AG10803 (cell line): ENCODE data around the gene FAM222B.

Source experiments
- DNase-seq: peaks from one replicate; pipeline ENCODE4 v3.0.0; 2010; ENCODE audit warnings: low read depth
- H3K4me3 ChIP-seq: 2 replicates; pipeline ENCODE4 v1.5.1; 2011; ENCODE audit warnings: mild to moderate bottlenecking, low read length, control low read depth
- CTCF ChIP-seq: conservative IDR thresholded peaks from 2 replicates; pipeline ENCODE4 v1.5.1; 2011; ENCODE audit warnings: mild to moderate bottlenecking, low read length, control low read depth, inconsistent platforms

Gene FAM222B

GRCh38 chr17:28861393-28862203, 19.0 kb upstream of the FAM222B start:
- no peak overlapping the region for H3K4me3 ChIP-seq
- no peak for TF ChIP-seq CTCF
- DNase-seq, result no peak

DNA sequence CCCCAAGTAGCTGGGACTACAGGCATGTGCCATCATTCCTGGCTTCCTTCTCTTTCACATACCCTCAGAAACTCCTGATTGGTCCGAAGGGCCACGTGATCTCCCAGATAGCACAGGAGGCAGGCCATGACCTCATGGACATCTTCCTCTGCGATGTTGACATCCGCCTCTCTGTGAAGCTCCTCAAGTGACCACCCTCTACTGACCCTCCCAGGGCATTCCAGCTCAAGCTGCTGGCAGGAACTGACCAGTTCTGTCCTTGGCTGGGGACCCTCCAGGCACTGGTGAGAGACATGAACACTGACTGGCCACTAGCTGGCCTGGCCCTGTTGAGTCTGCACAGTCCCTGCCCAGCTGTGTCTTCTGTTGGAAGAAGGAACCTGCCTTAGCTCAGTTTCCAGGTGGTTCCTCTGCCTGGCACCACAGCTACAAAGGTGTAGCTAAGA, 17.8 kb upstream of the FAM222B start:
- no peak for DNase-seq
- no peak overlapping the region for H3K4me3 ChIP-seq
- TF ChIP-seq CTCF, result no peak

DNA sequence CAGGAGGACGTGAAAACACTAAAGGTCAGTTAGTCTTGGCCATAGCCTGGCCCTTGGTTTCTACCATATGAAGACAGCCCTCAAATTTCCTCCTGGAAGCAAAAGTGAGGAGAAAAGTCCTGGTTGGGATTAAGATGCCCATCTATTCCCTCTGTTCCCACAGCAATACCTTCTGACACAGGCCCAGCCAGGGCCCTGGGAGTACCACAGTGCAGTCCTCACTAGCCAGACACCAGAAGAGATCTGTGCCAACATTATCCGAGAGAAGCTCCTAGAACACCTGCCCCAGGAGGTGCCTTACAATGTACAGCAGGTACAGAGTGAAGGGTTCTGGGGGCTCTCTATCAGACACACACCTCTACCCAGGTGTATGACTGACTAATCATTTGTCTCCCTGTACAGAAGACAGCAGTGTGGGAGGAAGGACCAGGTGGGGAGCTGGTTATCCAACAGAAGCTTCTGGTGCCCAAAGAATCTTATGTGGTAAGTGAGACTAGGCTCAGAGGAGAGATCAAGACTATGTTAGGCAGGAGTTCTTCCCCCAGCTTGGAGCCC, 16.3 kb upstream of the FAM222B start:
- no peak for DNase-seq

GRCh38 chr17:28857905-28858800, 15.6 kb upstream of the FAM222B start:
- no peak for DNase-seq
- no peak for TF ChIP-seq CTCF
- no peak overlapping the region for H3K4me3 ChIP-seq

More for the DNA sequence above, 16.3 kb upstream of the FAM222B start:
- H3K4me3 ChIP-seq, result no peak overlapping the region
- TF ChIP-seq CTCF, result no peak

- H3K4me3 ChIP-seq, result no peak overlapping the region
- no peak for DNase-seq
- TF ChIP-seq CTCF, result no peak
Observed at GRCh38 chr17:28856028-28856574, 13.5 kb upstream of the FAM222B start.

GRCh38 chr17:28855336-28855679, 12.7 kb upstream of the FAM222B start:
- peak overlapping the region; percentile 93 for H3K4me3 ChIP-seq

More at GRCh38 chr17:28855336-28855679, 12.7 kb upstream of the FAM222B start:
- no peak for TF ChIP-seq CTCF
- DNase-seq, result no peak
